PFSK-1 (cell line): ENCODE results near the gene ADAM11.

Experiments
- FOXP2 ChIP-seq: optimal IDR thresholded peaks from 2 replicates; pipeline ENCODE3; 2011; ENCODE audit warnings: borderline replicate concordance, control low read depth, inconsistent platforms; ENCODE audit not compliant: insufficient read depth; ENCODE audit errors: extremely low read length, extremely low read depth
- POLR2AphosphoS5 ChIP-seq: IDR thresholded peaks from 2 replicates; pipeline ENCODE4 v1.6.1; 2012; ENCODE audit warnings: low read depth, mild to moderate bottlenecking, control low read depth, low read length, moderate library complexity
- SIN3A ChIP-seq: IDR thresholded peaks from 2 replicates; pipeline ENCODE4 v1.6.1; 2012; ENCODE audit warnings: mild to moderate bottlenecking, low read length, moderate library complexity, borderline replicate concordance; ENCODE audit not compliant: insufficient read depth
- TAF1 ChIP-seq: IDR thresholded peaks from 2 replicates; pipeline ENCODE4 v1.6.1; 2012; ENCODE audit warnings: low read length, control low read depth, borderline replicate concordance; ENCODE audit not compliant: insufficient read depth
- TF ChIP-seq, protein P1 (sequence below), 2 experiments: IDR thresholded peaks; 2 replicates each; pipeline versions ENCODE4 v1.6.1 to v1.8.0; 2011 to 2012; ENCODE audit warnings: low read depth in 2 of 2, low read length in 2 of 2, control low read depth in 1 of 2, inconsistent platforms in 1 of 2, mild to moderate bottlenecking in 1 of 2, moderate library complexity in 1 of 2; ENCODE audit not compliant: insufficient read depth in 1 of 2

The ADAM11 gene

DNA sequence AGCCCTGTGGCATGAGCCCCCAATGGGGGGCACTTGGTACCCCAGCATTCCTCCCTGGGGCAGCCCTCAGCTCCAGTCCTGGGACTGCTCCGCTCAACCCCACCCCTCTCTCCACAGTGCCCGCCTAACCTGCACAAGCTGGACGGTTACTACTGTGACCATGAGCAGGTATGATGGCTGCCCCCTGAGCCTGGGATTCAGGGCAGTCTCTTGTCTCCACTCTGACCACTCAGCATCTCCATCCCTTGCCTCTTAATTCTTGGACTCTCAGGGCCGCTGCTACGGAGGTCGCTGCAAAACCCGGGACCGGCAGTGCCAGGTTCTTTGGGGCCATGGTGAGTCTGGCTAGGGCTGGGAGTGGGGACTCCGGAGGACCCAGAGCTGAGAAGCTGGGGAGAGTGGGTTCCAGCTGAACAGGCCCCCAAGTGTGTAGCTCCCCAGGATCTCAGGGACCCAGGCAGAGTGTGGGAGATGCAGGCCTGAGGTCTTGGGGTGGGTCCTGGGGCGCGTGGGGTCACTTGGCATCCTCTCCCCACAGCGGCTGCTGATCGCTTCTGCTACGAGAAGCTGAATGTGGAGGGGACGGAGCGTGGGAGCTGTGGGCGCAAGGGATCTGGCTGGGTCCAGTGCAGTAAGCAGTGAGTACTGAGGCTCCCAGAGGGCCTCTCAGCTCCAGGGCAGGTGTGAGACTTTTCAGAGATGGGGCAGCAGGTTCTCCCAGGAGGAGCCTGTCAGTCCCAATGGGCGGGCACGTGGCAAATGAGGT lies 18.0 kb downstream of the ADAM11 start:
- TF ChIP-seq FOXP2 (no peak), POLR2AphosphoS5 (no peak), TAF1 (no peak), SIN3A (no peak)
- TF ChIP-seq, protein P1, sequence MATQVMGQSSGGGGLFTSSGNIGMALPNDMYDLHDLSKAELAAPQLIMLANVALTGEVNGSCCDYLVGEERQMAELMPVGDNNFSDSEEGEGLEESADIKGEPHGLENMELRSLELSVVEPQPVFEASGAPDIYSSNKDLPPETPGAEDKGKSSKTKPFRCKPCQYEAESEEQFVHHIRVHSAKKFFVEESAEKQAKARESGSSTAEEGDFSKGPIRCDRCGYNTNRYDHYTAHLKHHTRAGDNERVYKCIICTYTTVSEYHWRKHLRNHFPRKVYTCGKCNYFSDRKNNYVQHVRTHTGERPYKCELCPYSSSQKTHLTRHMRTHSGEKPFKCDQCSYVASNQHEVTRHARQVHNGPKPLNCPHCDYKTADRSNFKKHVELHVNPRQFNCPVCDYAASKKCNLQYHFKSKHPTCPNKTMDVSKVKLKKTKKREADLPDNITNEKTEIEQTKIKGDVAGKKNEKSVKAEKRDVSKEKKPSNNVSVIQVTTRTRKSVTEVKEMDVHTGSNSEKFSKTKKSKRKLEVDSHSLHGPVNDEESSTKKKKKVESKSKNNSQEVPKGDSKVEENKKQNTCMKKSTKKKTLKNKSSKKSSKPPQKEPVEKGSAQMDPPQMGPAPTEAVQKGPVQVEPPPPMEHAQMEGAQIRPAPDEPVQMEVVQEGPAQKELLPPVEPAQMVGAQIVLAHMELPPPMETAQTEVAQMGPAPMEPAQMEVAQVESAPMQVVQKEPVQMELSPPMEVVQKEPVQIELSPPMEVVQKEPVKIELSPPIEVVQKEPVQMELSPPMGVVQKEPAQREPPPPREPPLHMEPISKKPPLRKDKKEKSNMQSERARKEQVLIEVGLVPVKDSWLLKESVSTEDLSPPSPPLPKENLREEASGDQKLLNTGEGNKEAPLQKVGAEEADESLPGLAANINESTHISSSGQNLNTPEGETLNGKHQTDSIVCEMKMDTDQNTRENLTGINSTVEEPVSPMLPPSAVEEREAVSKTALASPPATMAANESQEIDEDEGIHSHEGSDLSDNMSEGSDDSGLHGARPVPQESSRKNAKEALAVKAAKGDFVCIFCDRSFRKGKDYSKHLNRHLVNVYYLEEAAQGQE (IDR thresholded peaks at IDR 0.05; ENCODE audit: insufficient read depth in 1 of 2, low read depth in 2 of 2, low read length in 2 of 2), result no peak

DNA sequence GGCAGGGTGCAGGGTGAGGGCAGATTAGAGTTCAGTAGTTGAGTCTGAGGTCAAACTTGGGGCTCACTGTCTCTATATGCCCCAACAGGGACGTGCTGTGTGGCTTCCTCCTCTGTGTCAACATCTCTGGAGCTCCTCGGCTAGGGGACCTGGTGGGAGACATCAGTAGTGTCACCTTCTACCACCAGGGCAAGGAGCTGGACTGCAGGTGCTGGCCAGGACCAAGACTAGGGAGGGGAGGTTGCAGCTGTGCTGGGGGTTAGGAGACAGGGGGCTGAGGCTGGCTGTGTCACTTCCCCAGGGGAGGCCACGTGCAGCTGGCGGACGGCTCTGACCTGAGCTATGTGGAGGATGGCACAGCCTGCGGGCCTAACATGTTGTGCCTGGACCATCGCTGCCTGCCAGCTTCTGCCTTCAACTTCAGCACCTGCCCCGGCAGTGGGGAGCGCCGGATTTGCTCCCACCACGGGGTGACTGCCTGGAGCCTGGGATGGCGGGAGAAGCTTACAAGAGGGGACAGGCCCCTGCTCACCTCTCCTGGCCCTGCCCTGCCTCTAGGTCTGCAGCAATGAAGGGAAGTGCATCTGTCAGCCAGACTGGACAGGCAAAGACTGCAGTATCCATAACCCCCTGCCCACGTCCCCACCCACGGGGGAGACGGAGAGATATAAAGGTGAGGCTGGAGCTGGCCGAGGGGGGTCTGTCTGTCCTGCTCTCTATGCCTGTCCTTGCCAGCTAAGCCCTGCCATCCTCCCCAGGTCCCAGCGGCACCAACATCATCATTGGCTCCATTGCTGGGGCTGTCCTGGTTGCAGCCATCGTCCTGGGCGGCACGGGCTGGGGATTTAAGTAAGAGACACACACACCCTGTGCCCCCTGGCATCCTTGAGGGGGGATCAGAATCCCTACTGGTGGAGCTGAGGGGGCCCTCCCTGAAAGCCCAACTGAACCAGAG lies 18.9 kb downstream of the ADAM11 start:
- TF ChIP-seq, protein P1 (IDR thresholded peaks at IDR 0.05; ENCODE audit: insufficient read depth in 1 of 2, low read depth in 2 of 2, low read length in 2 of 2), result no peak
- TF ChIP-seq FOXP2, result no peak
- no peak for TF ChIP-seq TAF1
- TF ChIP-seq SIN3A, result no peak
- no peak for TF ChIP-seq POLR2AphosphoS5

DNA sequence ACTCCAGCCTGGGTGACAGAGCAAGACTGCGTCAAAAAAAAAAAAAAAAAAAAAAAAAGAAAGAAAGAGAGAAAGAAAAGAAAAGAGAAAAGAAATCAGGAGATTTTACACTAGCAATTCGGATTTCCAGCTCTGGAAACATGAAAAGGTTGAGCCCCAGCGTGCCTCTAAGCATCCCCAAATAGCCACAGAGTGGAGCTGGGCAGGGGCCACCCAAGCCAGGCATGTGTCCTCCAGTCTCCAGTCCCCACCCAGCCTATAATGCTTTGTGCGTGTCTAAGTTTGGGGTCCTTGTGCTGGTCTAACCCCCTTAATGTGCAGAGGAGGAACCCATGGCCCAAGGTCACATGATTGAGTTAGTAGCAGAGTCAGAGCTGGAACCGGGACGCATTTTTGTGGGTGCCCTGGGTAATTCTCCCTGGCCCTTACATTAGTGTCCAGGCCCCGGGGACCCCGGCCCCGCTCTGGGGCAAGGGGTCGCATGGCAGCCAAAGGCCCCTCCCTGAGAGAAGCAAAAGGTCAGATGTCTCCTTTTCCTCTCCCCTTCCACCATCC lies 19.9 kb downstream of the ADAM11 start:
- TF ChIP-seq SIN3A (no peak), TAF1 (no peak), POLR2AphosphoS5 (no peak), FOXP2 (no peak)
- TF ChIP-seq, protein P1 (IDR thresholded peaks at IDR 0.05; ENCODE audit: insufficient read depth in 1 of 2, low read depth in 2 of 2, low read length in 2 of 2), result no peak

GRCh38 chr17:44779211-44780025 lies 20.6 kb downstream of the ADAM11 start:
- TF ChIP-seq, protein P1 (IDR thresholded peaks at IDR 0.05; ENCODE audit: insufficient read depth in 1 of 2, low read depth in 2 of 2, low read length in 2 of 2), result peak in 1 of 2 experiments; percentile 26; a peak in 1 of 4 replicates
- no peak for TF ChIP-seq SIN3A
